Measurements from ENCODE around the gene ZDHHC22. TPM values are rescaled to one million over a fixed set of nuclear protein-coding genes. Genes with fewer than 3 reads are reported as not detected.

ZDHHC22 gene
- total RNA-seq, 1 donor from 2014 or later: not detected

- H3K27ac Mint-ChIP-seq: no peak overlapping the region
- no peaks in the 10 kb centered on the region for H3K4me1 Mint-ChIP-seq (ENCODE audit: low read depth)
- no peaks in the 10 kb centered on the region for H3K36me3 Mint-ChIP-seq (ENCODE audit: low read depth)
- H3K27me3 Mint-ChIP-seq (ENCODE audit: insufficient read depth): peaks cover 39% of the 10 kb centered on the region
- H3K4me3 Mint-ChIP-seq: no peak overlapping the region
- intact Hi-C loops (cut with micrococcal nuclease): no loop called here
- H3K9me3 Mint-ChIP-seq: no peaks in the 10 kb centered on the region
- DNase-seq (ENCODE audit: low spot score): no peak
These were observed 10.4 kb downstream of the ZDHHC22 start for GRCh38 chr14:77131206-77131605.

DNA sequence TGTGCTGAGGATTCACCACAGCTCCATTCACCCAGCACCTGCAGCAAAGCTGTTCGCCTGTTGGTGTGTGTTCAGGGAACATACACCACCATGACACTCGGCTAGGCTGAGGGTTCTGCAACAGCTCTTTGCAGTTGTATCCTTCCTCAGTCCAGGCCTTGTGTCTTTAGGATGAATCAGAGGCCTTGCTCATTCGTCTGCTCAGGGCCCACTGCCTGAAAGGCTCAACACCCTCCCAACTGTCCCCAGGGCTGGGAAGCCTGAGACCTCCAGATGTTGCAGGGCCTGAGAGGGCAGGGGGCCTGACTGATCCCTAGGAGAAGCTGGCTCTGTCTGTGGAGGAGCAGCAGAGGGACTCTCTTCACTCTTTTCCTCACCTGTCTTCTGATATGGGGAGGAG is 11.2 kb downstream of the ZDHHC22 start:
- Mint-ChIP-seq H3K4me1 (ENCODE audit: low read depth) (no peaks in the 10 kb centered on the region), H3K27me3 (ENCODE audit: insufficient read depth) (peaks cover 45% of the 10 kb centered on the region), H3K4me3 (no peak overlapping the region), H3K9me3 (no peaks in the 10 kb centered on the region), H3K36me3 (ENCODE audit: low read depth) (no peaks in the 10 kb centered on the region), H3K27ac (no peak overlapping the region)
- no peak for DNase-seq (ENCODE audit: low spot score)
- intact Hi-C loops (cut with micrococcal nuclease): no loop called here

GRCh38 chr14:77128414-77128891 is 13.1 kb downstream of the ZDHHC22 start:
- peaks cover 6% of the 10 kb centered on the region for H3K4me1 Mint-ChIP-seq (ENCODE audit: low read depth)
- no peak for DNase-seq (ENCODE audit: low spot score)
- no peaks in the 10 kb centered on the region for H3K9me3 Mint-ChIP-seq
- H3K27ac Mint-ChIP-seq: no peak overlapping the region
- peaks cover 37% of the 10 kb centered on the region for H3K27me3 Mint-ChIP-seq (ENCODE audit: insufficient read depth)
- no peak overlapping the region for H3K4me3 Mint-ChIP-seq
- H3K36me3 Mint-ChIP-seq (ENCODE audit: low read depth): no peaks in the 10 kb centered on the region
- intact Hi-C loops (cut with micrococcal nuclease): no loop called here

DNA sequence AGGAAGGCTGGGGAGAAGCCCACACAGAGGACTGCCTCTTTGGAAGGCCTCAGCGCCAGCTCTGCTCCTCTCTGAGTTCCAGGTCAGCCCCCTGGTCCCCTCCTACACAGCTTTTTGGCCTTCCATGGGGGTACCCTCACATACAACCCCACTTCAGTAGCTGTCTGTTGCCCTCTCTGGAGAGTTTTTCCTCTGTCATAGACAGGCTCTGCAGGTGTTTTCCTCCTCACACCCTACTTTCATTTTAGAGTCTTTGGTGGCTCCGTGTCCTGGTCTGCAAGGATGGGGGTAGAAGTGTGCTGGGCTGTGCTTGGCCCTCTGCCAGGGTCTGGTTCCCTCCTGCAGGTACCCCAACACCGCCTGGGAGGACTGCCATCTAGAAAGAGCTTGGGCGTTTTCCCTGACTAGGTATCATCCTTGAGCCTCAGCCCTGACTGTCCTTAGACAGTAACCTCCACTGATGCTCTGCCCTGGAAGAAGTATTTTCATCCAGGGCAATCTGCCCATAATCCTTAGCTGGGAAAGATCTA is 15.1 kb downstream of the ZDHHC22 start:
- Mint-ChIP-seq H3K4me3 (no peak overlapping the region), H3K27me3 (ENCODE audit: insufficient read depth) (peaks cover 35% of the 10 kb centered on the region)
- intact Hi-C loops (cut with micrococcal nuclease): no loop called here

DNA sequence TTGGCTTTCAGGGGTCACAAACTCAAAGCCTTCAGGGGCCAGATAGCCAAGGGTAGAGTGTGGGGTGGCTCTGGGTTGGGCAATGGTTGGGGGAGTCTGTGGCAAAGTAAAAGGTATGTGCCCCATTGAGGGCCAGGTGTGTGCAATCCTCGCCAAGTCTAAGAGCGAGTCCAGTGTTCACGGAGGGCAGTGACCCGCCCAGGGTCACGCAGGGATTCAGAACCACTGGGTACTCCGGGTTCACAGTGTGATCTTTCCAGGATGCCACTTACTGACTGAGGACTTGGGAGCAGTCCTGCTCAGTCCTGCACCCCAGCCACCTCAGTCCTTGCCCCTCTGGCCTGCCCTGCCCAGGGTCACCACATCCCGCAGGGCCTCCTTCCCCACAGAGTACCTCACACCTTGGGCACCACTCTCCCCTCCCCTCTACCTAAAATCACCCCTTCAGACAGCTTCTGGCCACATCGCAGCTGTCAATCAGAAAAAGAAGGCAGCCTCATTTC is 15.7 kb downstream of the ZDHHC22 start:
- DNase-seq (ENCODE audit: low spot score): no peak
- no peaks in the 10 kb centered on the region for H3K36me3 Mint-ChIP-seq (ENCODE audit: low read depth)
- H3K4me3 Mint-ChIP-seq: no peak overlapping the region
- H3K27ac Mint-ChIP-seq: no peak overlapping the region
- peaks cover 17% of the 10 kb centered on the region for H3K4me1 Mint-ChIP-seq (ENCODE audit: low read depth)
- intact Hi-C loops (cut with micrococcal nuclease): loop anchor here (1.0 kb wide), 1 partner anchor 29 kb away; no protein-coding TSS in a partner anchor
- no peaks in the 10 kb centered on the region for H3K9me3 Mint-ChIP-seq
- peaks cover 35% of the 10 kb centered on the region for H3K27me3 Mint-ChIP-seq (ENCODE audit: insufficient read depth)

More for the DNA sequence above, 15.1 kb downstream of the ZDHHC22 start:
- Mint-ChIP-seq H3K36me3 (ENCODE audit: low read depth) (no peaks in the 10 kb centered on the region), H3K9me3 (no peaks in the 10 kb centered on the region), H3K27ac (no peak overlapping the region), H3K4me1 (ENCODE audit: low read depth) (peaks cover 10% of the 10 kb centered on the region)
- no peak for DNase-seq (ENCODE audit: low spot score)

GRCh38 chr14:77125281-77125801 is 16.2 kb downstream of the ZDHHC22 start:
- DNase-seq (ENCODE audit: low spot score): no peak
- H3K4me3 Mint-ChIP-seq: peak overlapping the region; percentile 75
- peaks cover 22% of the 10 kb centered on the region for H3K4me1 Mint-ChIP-seq (ENCODE audit: low read depth)
- H3K36me3 Mint-ChIP-seq (ENCODE audit: low read depth): no peaks in the 10 kb centered on the region
- H3K27ac Mint-ChIP-seq: no peak overlapping the region
- peaks cover 35% of the 10 kb centered on the region for H3K27me3 Mint-ChIP-seq (ENCODE audit: insufficient read depth)
- intact Hi-C loops (cut with micrococcal nuclease): loop anchor here (1.0 kb wide), 1 partner anchor 28 kb away; no protein-coding TSS in a partner anchor
- no peaks in the 10 kb centered on the region for H3K9me3 Mint-ChIP-seq

DNA sequence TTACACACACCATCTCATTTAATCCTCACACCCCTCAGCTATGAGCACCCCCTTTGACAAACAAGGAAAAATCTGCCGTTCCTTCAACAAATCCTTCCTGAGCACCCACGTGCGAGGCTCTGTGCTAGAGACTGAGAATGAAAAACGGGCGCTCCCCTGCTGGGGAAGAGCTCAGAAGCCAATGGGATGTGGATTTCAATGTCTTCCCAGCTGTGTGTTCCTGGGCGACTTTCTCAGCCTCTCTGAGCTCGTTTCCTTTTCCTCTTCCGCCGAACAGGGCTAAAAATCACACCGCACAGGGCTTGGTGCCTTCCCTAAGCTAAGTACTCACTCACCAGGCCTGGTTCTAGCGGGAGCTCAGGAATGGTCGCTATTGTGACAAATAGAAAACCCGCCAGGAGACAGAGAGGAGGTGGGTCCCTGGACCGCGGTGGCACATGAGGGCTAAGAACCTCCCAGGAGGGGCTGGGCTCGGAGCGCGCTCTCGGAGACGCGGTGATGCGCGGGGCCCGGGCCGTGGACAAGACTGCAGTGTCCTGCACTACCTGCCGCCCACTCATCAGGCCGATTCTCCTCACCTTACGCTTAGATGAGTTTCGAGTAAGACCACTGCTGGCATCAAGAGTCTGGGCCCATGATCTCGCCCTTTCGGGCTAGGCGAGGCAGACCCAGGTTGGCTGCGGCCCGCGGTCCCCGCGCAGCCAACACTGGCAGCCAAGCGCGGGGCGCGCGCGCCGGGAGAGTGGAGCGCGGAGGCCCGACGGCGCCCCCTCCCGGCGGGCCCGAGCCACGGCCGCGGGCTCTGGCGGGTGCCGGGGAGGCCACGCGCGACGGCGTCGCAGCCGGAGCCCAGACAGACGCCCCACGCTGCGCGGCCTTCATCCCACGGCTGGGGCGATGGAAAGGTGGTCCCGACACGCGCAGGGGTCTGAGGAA is 17.0 kb downstream of the ZDHHC22 start:
- H3K36me3 Mint-ChIP-seq (ENCODE audit: low read depth): no peaks in the 10 kb centered on the region
- no peaks in the 10 kb centered on the region for H3K9me3 Mint-ChIP-seq
- intact Hi-C loops (cut with micrococcal nuclease): loop anchor here (1.0 kb wide), 1 partner anchor 27 kb away; no protein-coding TSS in a partner anchor
- H3K4me3 Mint-ChIP-seq: peak overlapping the region; percentile 77
- peaks cover 35% of the 10 kb centered on the region for H3K27me3 Mint-ChIP-seq (ENCODE audit: insufficient read depth)
- H3K27ac Mint-ChIP-seq: no peak overlapping the region
- H3K4me1 Mint-ChIP-seq (ENCODE audit: low read depth): peaks cover 22% of the 10 kb centered on the region
- peak; percentile 62 for DNase-seq (ENCODE audit: low spot score)

DNA sequence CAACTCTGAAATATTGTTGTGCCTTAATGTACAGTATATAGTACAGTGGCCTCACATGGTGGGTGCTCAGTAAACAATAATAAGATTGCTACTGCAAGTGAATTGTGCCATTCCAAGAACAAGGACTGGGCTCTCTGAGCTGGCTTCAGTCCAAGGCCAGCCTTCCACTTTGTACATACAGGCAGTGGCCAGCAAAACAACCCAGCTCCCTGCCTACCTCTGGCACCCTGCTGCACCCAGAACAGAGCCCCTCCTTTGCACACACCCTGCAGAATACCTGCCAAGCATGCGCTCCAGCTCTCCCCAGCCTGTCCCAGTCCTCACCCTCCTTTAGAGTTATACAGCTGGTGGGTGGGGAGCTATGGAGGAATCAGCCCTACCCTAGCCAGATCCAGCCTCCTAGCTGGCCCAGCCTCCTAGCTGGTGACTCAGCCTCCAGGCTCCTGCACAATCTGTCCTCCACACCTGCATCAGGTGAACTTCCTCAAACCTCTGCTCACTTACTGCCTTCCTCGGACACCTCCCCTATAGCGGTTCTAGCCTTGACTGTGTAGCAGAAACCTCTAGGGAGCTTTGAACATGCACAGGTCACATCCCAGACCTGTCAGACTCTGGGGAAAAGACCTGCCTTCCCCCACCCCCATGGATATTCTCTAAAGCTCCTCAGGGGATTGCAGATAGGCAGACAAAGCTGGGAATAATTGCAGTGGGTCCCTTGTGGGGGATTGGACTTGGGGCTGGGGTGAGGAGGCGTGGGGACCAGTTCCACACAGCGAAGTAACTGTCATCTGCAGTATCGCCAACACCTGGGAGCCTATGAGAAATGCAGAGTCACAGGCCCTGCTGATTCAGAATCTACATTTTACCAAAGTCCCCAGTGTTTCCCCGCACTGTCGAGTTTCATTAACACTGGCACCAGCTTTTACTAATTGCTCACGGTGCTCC is 17.9 kb downstream of the ZDHHC22 start:
- intact Hi-C loops (cut with micrococcal nuclease): no loop called here
- Mint-ChIP-seq H3K9me3 (no peaks in the 10 kb centered on the region), H3K27me3 (ENCODE audit: insufficient read depth) (peaks cover 31% of the 10 kb centered on the region)

GRCh38 chr14:77122526-77123125 is 19.0 kb downstream of the ZDHHC22 start:
- peaks cover 22% of the 10 kb centered on the region for H3K4me1 Mint-ChIP-seq (ENCODE audit: low read depth)
- H3K4me3 Mint-ChIP-seq: no peak overlapping the region
- DNase-seq (ENCODE audit: low spot score): no peak
- H3K27me3 Mint-ChIP-seq (ENCODE audit: insufficient read depth): peaks cover 27% of the 10 kb centered on the region
- H3K9me3 Mint-ChIP-seq: no peaks in the 10 kb centered on the region
- no peak overlapping the region for H3K27ac Mint-ChIP-seq
- H3K36me3 Mint-ChIP-seq (ENCODE audit: low read depth): no peaks in the 10 kb centered on the region
- intact Hi-C loops (cut with micrococcal nuclease): no loop called here

More for the DNA sequence above, 17.9 kb downstream of the ZDHHC22 start:
- H3K4me1 Mint-ChIP-seq (ENCODE audit: low read depth): peaks cover 22% of the 10 kb centered on the region
- H3K36me3 Mint-ChIP-seq (ENCODE audit: low read depth): no peaks in the 10 kb centered on the region
- H3K4me3 Mint-ChIP-seq: peak overlapping the region; percentile 77
- H3K27ac Mint-ChIP-seq: no peak overlapping the region
- DNase-seq (ENCODE audit: low spot score): no peak

GRCh38 chr14:77120771-77121743 is 20.5 kb downstream of the ZDHHC22 start:
- H3K27me3 Mint-ChIP-seq (ENCODE audit: insufficient read depth): peaks cover 15% of the 10 kb centered on the region
- peaks cover 5% of the 10 kb centered on the region for H3K36me3 Mint-ChIP-seq (ENCODE audit: low read depth)
- H3K27ac Mint-ChIP-seq: peak overlapping the region; percentile 64
- peak; percentile 12 for DNase-seq (ENCODE audit: low spot score)
- no peaks in the 10 kb centered on the region for H3K9me3 Mint-ChIP-seq
- peaks cover 22% of the 10 kb centered on the region for H3K4me1 Mint-ChIP-seq (ENCODE audit: low read depth)
- intact Hi-C loops (cut with micrococcal nuclease): no loop called here
- peak overlapping the region; percentile 8 for H3K4me3 Mint-ChIP-seq

DNA sequence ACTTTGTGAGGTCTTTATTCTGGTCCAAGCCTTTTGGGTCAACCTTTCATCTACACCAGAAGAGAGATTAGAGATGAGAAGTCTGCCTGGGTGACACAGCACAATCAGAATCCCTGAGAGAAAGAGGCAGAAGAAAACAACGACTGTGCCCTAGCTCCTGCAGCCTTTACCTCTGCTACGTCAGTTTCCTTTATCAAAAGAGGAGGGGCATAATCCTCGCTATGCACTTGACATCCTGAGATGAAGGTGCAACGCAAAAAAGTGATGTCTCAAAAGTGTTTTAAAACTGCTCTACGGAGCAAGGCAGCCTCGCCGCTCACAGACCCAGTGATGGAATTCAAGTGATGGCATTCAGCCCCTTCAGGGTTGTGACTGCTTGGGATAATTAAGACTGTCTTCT is 21.7 kb downstream of the ZDHHC22 start:
- H3K27ac Mint-ChIP-seq: no peak overlapping the region
- peaks cover 6% of the 10 kb centered on the region for H3K36me3 Mint-ChIP-seq (ENCODE audit: low read depth)
- peaks cover 22% of the 10 kb centered on the region for H3K4me1 Mint-ChIP-seq (ENCODE audit: low read depth)
- no peaks in the 10 kb centered on the region for H3K9me3 Mint-ChIP-seq
- no peak overlapping the region for H3K4me3 Mint-ChIP-seq
- intact Hi-C loops (cut with micrococcal nuclease): no loop called here
- H3K27me3 Mint-ChIP-seq (ENCODE audit: insufficient read depth): peaks cover 8% of the 10 kb centered on the region
- DNase-seq (ENCODE audit: low spot score): no peak
